Body of pancreas (tissue), 4 donors: ENCODE measurements around the gene FBXO4.

Source experiments
- CTCF ChIP-seq, 7 experiments: fragments of 450-650 bp in 4 of 7; fragments of 200-600 bp in 3 of 7; sonication (generic) in 3 of 7; IDR thresholded peaks; one replicate each; pipeline ENCODE4 v1.5.1; 2016 to 2019; ENCODE audit warnings: antibody characterized with exemption in 7 of 7
- POLR2A ChIP-seq, 3 donors: fragments of 450-650 bp; IDR thresholded peaks; one replicate each; pipeline ENCODE4 v1.6.1; 2016; ENCODE audit warnings: antibody characterized with exemption in 3 of 3, mild to moderate bottlenecking in 2 of 3

- TF ChIP-seq POLR2A (IDR thresholded peaks at IDR 0.05), result no peak
- TF ChIP-seq CTCF (IDR thresholded peaks at IDR 0.05), result no peak
Measured at GRCh38 chr5:41924526-41924871, 582 bp upstream of the FBXO4 start.
